ENCODE data around the gene USP47. TPM values are rescaled to one million over a fixed set of nuclear protein-coding genes. Genes with fewer than 3 reads are reported as not detected.

The USP47 gene
- total and polyA plus RNA-seq, 2 of the 8 experiments (the other 6 are each of a cell fraction or from before 2014, with no cell fraction given): 4.2 to 21.3 TPM

GRCh38 chr11:11822946-11823345, 18.8 kb upstream of the USP47 start (continued):
- TF ChIP-seq, protein P1, sequence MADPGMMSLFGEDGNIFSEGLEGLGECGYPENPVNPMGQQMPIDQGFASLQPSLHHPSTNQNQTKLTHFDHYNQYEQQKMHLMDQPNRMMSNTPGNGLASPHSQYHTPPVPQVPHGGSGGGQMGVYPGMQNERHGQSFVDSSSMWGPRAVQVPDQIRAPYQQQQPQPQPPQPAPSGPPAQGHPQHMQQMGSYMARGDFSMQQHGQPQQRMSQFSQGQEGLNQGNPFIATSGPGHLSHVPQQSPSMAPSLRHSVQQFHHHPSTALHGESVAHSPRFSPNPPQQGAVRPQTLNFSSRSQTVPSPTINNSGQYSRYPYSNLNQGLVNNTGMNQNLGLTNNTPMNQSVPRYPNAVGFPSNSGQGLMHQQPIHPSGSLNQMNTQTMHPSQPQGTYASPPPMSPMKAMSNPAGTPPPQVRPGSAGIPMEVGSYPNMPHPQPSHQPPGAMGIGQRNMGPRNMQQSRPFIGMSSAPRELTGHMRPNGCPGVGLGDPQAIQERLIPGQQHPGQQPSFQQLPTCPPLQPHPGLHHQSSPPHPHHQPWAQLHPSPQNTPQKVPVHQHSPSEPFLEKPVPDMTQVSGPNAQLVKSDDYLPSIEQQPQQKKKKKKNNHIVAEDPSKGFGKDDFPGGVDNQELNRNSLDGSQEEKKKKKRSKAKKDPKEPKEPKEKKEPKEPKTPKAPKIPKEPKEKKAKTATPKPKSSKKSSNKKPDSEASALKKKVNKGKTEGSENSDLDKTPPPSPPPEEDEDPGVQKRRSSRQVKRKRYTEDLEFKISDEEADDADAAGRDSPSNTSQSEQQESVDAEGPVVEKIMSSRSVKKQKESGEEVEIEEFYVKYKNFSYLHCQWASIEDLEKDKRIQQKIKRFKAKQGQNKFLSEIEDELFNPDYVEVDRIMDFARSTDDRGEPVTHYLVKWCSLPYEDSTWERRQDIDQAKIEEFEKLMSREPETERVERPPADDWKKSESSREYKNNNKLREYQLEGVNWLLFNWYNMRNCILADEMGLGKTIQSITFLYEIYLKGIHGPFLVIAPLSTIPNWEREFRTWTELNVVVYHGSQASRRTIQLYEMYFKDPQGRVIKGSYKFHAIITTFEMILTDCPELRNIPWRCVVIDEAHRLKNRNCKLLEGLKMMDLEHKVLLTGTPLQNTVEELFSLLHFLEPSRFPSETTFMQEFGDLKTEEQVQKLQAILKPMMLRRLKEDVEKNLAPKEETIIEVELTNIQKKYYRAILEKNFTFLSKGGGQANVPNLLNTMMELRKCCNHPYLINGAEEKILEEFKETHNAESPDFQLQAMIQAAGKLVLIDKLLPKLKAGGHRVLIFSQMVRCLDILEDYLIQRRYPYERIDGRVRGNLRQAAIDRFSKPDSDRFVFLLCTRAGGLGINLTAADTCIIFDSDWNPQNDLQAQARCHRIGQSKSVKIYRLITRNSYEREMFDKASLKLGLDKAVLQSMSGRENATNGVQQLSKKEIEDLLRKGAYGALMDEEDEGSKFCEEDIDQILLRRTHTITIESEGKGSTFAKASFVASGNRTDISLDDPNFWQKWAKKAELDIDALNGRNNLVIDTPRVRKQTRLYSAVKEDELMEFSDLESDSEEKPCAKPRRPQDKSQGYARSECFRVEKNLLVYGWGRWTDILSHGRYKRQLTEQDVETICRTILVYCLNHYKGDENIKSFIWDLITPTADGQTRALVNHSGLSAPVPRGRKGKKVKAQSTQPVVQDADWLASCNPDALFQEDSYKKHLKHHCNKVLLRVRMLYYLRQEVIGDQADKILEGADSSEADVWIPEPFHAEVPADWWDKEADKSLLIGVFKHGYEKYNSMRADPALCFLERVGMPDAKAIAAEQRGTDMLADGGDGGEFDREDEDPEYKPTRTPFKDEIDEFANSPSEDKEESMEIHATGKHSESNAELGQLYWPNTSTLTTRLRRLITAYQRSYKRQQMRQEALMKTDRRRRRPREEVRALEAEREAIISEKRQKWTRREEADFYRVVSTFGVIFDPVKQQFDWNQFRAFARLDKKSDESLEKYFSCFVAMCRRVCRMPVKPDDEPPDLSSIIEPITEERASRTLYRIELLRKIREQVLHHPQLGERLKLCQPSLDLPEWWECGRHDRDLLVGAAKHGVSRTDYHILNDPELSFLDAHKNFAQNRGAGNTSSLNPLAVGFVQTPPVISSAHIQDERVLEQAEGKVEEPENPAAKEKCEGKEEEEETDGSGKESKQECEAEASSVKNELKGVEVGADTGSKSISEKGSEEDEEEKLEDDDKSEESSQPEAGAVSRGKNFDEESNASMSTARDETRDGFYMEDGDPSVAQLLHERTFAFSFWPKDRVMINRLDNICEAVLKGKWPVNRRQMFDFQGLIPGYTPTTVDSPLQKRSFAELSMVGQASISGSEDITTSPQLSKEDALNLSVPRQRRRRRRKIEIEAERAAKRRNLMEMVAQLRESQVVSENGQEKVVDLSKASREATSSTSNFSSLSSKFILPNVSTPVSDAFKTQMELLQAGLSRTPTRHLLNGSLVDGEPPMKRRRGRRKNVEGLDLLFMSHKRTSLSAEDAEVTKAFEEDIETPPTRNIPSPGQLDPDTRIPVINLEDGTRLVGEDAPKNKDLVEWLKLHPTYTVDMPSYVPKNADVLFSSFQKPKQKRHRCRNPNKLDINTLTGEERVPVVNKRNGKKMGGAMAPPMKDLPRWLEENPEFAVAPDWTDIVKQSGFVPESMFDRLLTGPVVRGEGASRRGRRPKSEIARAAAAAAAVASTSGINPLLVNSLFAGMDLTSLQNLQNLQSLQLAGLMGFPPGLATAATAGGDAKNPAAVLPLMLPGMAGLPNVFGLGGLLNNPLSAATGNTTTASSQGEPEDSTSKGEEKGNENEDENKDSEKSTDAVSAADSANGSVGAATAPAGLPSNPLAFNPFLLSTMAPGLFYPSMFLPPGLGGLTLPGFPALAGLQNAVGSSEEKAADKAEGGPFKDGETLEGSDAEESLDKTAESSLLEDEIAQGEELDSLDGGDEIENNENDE (IDR thresholded peaks at IDR 0.05; ENCODE audit: insufficient replicate concordance, low read length): no peak
- TF ChIP-seq POLR2A (IDR thresholded peaks at IDR 0.05; ENCODE audit: control extremely low read depth in 1 of 2, low read depth in 2 of 2, low read length in 2 of 2): no peak
- TF ChIP-seq GABPA (IDR thresholded peaks at IDR 0.05; ENCODE audit: borderline replicate concordance, insufficient read depth, low read length): no peak
- TF ChIP-seq TAF7 (optimal IDR thresholded peaks at IDR 0.05; ENCODE audit: borderline replicate concordance, low read depth, low read length): no peak
- no peak for TF ChIP-seq CTCF (IDR thresholded peaks at IDR 0.05; ENCODE audit: control extremely low read depth in 1 of 3, insufficient read depth in 1 of 3, low read depth in 1 of 3, low read length in 3 of 3)
- TF ChIP-seq ASH2L (IDR thresholded peaks at IDR 0.05; ENCODE audit: low read length): no peak
- TF ChIP-seq CTBP2 (IDR thresholded peaks at IDR 0.05; ENCODE audit: borderline replicate concordance, insufficient read depth, insufficient read length, low read length): no peak
- no peak for TF ChIP-seq JUN (IDR thresholded peaks at IDR 0.05; ENCODE audit: low read depth, low read length)
- TF ChIP-seq RFX5 (IDR thresholded peaks at IDR 0.05; ENCODE audit: borderline replicate concordance, low read depth, low read length): no peak
